Ovary (tissue), 9 donors: Measurements from ENCODE around the gene CRTAP. TPM values are rescaled to one million over a fixed set of nuclear protein-coding genes. Genes with fewer than 3 reads are reported as not detected.

Source experiments
- DNase-seq, 5 donors: peaks; one replicate each; pipeline ENCODE4 v3.0.0-alpha.2; 2019 to 2020
- H3K27ac ChIP-seq, 2 donors: fragments of 200-600 bp; one replicate each; pipeline versions ENCODE4 v1.5.1 to v1.8.0; 2019 to 2022
- H3K27me3 ChIP-seq: fragments of 200-600 bp; one replicate; pipeline ENCODE4 v1.8.0; 2022
- H3K36me3 ChIP-seq: fragments of 200-600 bp; sonication (generic); one replicate; pipeline ENCODE4 v1.5.1; 2019
- H3K4me1 ChIP-seq: one replicate; pipeline ENCODE4 v1.8.1; 2013; ENCODE audit warnings: mild to moderate bottlenecking, moderate library complexity; ENCODE audit not compliant: insufficient read depth
- H3K4me3 ChIP-seq: fragments of 200-600 bp; sonication (generic); one replicate; pipeline ENCODE4 v1.5.1; 2017
- H3K9me3 ChIP-seq, 2 donors: fragments of 200-600 bp in 1 of 2; sonication (generic) in 1 of 2; one replicate each; pipeline versions ENCODE4 v1.5.1 to v1.8.1; 2013 to 2019; ENCODE audit warnings: mild to moderate bottlenecking in 1 of 2, moderate library complexity in 1 of 2
- CTCF ChIP-seq, 3 donors: fragments of 450-650 bp in 2 of 3; fragments of 200-600 bp in 1 of 3; IDR thresholded peaks; one replicate each; pipeline versions ENCODE4 v1.5.1 to v1.8.0; 2016 to 2022; ENCODE audit warnings: antibody characterized with exemption in 3 of 3, mild to moderate bottlenecking in 1 of 3
- EP300 ChIP-seq: sonication (generic); formaldehyde crosslinking; IDR thresholded peaks from one replicate; pipeline ENCODE4 v1.6.1; 2017; ENCODE audit warnings: antibody characterized with exemption
- POLR2A ChIP-seq: fragments of 450-650 bp; IDR thresholded peaks from one replicate; pipeline ENCODE4 v1.6.1; 2017; ENCODE audit warnings: antibody characterized with exemption, mild to moderate bottlenecking, moderate library complexity
- WGBS, 3 donors: extraction: QIAGEN DNeasy Blood & Tissue Kit in 1 of 3; methylation state at CpG; one replicate each; pipeline versions ENCODE4 v1.1.5 to v1.1.7; 2013 to 2017; 5-methylcytosine and 5-hydroxymethylcytosine counted together
- intact Hi-C, 4 donors: fragments of 100-400 bp; cut with DNase I; formaldehyde crosslinking; loops; one replicate each; pipeline versions ENCODE4 v1.11.0 to v1.15.1; 2022 to 2023
- polyA plus RNA-seq, 2 donors: library from polyadenylated mRNA; stranded (reverse); fragments of 200-250 nt in 1 of 2; fragments of 350-450 nt in 1 of 2; fragmentation: Illumina TruSeq in 1 of 2; extraction: RNeasy Lipid Tissue Mini Kit (QIAGEN cat#74804) in 1 of 2; gene quantifications; one replicate each; pipeline ENCODE4 v1.2.3, GENCODE V29; 2013 to 2014
- total RNA-seq, 7 donors: library from RNA; depleted of rRNA in 2 of 7; stranded (reverse); fragments of >200 nt in 2 of 7; fragmentation: NEBNext Ultra II Directional in 3 of 7; extraction: Animal tissue kit (Norgen Biotek cat#: 25700) in 3 of 7; gene quantifications; one replicate each; pipeline versions ENCODE4 v1.1.0 to v1.2.4, GENCODE V29; 2016 to 2023
- donor health status: DM: no; HTN: no; CAD: no; lungs with moderate emphysema.
- donor health status: DM: no; HTN: no; CAD: no.
- donor health status: Bipolar disorder and iron deficiency.
- donor health status: DM: yes; HTN: yes; CAD: no.
- donor health status: DM: no; HTN: no; CAD: no.
- donor health status: DM: yes; HTN: yes; CAD: no.

Gene CRTAP
- total and polyA plus RNA-seq, 9 donors, result 130 to 788 (median 251) TPM

DNA sequence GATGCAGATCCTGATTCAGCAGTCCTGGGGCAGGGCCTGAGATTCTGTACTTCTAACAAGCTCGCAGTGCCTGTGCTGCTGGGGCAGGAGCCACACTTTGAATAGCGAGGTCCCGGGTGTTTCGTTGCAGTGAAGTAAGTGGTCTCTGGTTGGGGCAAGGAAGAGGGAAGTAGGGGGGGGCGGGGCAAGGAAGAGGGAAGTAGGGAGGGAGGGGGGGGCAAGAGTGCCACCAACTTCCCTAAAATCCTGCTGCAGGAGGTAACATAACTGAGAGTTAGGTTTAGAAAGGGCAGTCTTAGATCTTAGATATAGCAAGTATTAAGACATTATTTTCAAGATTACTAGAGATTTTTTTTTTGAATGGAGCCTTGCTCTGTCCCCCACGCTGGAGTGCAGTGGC is 35.5 kb downstream of the CRTAP start:
- H3K9me3 ChIP-seq, result no peaks in the 10 kb centered on the region
- no peaks in the 10 kb centered on the region for H3K27me3 ChIP-seq
- TF ChIP-seq CTCF (IDR thresholded peaks at IDR 0.05) (no peak), EP300 (no peak), POLR2A (no peak)
- H3K4me1 ChIP-seq, result peaks cover 6% of the 10 kb centered on the region
- intact Hi-C loops, result no loop called here
- DNase-seq, result no peak
- H3K4me3 ChIP-seq, result no peak overlapping the region
- 89 to 93% (median 92%) methylated on average over 5 of the region's 6 CpGs for WGBS, 3 donors
- H3K36me3 ChIP-seq, result no peaks in the 10 kb centered on the region
- H3K27ac ChIP-seq, result no peak overlapping the region

DNA sequence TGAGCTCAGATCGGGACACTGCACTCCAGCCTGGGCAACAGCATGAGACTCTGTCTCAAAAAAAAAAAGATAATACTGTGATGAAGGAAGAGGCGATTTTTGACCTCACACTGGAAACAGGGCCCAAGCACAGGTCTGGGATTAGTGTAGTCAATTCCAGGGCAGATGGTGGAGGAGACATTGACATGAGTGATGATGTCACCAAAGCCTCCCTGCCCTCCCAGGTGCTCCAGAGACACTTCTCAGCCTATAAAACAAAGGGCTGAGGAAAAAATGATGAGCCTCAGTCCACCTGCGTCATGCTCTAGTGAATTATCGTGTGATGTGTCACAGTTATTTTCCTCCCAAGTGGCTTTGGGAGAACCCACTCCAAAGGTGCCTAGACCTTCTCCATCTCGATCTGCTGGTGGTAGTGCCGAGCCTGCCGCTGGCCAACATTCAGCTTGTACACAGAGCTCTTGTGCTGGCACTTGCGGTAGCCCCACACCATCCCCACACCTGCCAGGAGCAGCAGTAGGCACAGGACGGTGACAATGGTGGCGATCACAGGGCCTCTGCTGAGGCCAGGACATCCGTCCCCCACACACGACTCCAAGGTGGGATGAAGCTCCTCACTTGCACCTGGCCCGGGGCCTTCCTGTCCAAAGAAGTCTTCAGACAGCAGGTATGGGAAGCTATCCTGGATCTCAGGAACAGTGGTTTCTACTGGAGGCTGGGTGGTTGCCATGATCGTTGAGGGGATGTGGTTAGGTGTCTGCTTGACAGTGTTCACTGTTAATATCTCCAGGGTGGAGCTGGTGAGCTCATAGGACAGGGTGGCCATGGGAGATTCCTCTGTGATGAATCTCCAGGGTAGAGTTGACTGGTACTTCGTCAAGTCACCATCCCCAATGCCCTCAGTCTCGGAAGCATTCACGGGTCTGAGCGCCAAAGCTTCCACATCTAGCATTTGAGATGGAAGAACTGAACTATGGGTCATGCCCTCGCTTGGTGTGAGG is 38.8 kb downstream of the CRTAP start:
- no peak overlapping the region for H3K27ac ChIP-seq
- H3K4me1 ChIP-seq, result peaks cover 2% of the 10 kb centered on the region
- WGBS, 3 donors, result 93 to 96% (median 96%) methylated on average over 19 of the region's 19 CpGs
- TF ChIP-seq POLR2A (no peak), CTCF (IDR thresholded peaks at IDR 0.05) (no peak), EP300 (no peak)
- no peaks in the 10 kb centered on the region for H3K36me3 ChIP-seq
- no peaks in the 10 kb centered on the region for H3K27me3 ChIP-seq
- no peak overlapping the region for H3K4me3 ChIP-seq
- intact Hi-C loops, result no loop called here
- no peaks in the 10 kb centered on the region for H3K9me3 ChIP-seq
- DNase-seq, result no peak

DNA sequence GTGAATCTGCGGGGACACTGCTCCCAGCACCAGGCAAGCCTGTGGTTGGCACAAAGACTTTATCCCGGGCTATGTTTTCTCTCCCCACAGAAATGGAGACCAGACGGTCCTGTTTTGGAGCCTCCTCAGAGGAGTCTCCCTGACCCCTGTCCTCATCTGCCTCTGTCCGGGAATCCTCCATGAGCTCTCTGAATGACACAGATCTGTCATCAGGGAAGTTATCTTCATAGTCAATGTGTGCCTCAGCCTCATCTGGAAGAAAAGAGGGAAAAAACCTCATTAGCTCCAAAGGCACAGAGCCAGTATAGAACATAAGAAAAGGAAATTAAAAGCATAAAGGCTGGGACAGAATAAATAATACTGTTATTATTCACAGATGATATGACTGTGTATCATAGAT is 40.0 kb downstream of the CRTAP start:
- H3K27me3 ChIP-seq, result no peaks in the 10 kb centered on the region
- H3K4me1 ChIP-seq, result no peaks in the 10 kb centered on the region
- intact Hi-C loops, result no loop called here
- TF ChIP-seq CTCF (IDR thresholded peaks at IDR 0.05), result no peak
- TF ChIP-seq POLR2A, result no peak
- TF ChIP-seq EP300, result no peak
- no peaks in the 10 kb centered on the region for H3K9me3 ChIP-seq
- DNase-seq, result no peak
- no peak overlapping the region for H3K4me3 ChIP-seq
- no peaks in the 10 kb centered on the region for H3K36me3 ChIP-seq
- H3K27ac ChIP-seq, result no peak overlapping the region
- WGBS, 3 donors, result 86 to 91% (median 89%) methylated on average over 4 of the region's 4 CpGs

GRCh38 chr3:33155301-33155700 is 41.5 kb downstream of the CRTAP start:
- Histone ChIP-seq H3K27ac (no peak overlapping the region), H3K4me3 (no peak overlapping the region), H3K36me3 (no peaks in the 10 kb centered on the region), H3K4me1 (no peaks in the 10 kb centered on the region), H3K27me3 (no peaks in the 10 kb centered on the region), H3K9me3 (no peaks in the 10 kb centered on the region)
- DNase-seq, result no peak
- intact Hi-C loops, result no loop called here
- no peak for TF ChIP-seq EP300
- no peak for TF ChIP-seq POLR2A
- no peak for TF ChIP-seq CTCF (IDR thresholded peaks at IDR 0.05)
- WGBS, 3 donors, result 50 to 54% (median 52%) methylated on average over 3 of the region's 3 CpGs
